Prostate gland (tissue), 2 donors: ENCODE data around the gene FRMD1.

Experiments used
- POLR2A ChIP-seq: fragments of 450-650 bp; IDR thresholded peaks from one replicate; pipeline ENCODE4 v1.6.1; 2016; ENCODE audit warnings: antibody characterized with exemption, mild to moderate bottlenecking
- TF ChIP-seq, protein P1 (sequence below), 4 experiments: fragments of 200-600 bp in 2 of 4; fragments of 450-650 bp in 2 of 4; sonication (generic) in 2 of 4; IDR thresholded peaks; 1 replicate in 3 of 4; 2 replicates in 1 of 4; pipeline ENCODE4 v1.5.1; 2016 to 2019; ENCODE audit warnings: antibody characterized with exemption in 4 of 4, mild to moderate bottlenecking in 2 of 4, moderate library complexity in 2 of 4

DNA sequence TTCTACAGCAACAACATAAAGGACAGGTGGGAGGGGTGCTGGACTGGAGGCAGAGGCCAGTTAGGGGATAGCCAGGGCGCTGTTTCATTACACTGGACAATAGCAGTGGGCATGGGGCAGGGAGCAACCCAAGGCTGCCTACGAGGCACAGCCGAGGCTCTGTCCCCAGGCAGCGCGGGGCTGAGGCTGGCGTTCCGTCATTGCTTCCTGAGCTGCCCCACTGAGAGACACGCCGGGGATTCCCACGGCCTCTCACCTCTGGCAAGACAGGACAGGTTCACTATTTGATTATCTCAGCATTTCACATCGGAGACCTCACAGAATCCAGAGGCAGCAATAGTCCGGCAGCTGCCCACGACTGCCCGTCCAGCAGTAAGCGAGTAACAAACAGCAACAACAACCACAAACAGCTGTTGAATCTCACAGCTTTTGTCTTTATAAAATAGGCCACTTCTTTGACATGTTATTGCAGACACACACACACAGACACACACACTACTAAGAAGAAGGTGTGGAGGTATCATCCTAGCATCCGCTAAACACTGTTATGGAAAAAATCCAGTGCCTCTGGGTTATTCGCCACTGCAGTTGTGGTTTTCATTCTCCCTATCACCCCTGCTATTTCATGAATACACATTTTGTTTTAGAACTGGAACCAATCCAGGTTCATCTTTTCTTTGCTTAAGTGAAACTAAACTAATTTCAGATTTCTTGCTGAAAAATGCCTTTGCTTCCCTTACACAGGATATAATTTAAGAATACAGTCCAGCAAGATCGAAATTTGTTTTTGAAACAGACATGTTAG, 62.1 kb downstream of the FRMD1 start:
- TF ChIP-seq POLR2A: no peak
- TF ChIP-seq, protein P1, sequence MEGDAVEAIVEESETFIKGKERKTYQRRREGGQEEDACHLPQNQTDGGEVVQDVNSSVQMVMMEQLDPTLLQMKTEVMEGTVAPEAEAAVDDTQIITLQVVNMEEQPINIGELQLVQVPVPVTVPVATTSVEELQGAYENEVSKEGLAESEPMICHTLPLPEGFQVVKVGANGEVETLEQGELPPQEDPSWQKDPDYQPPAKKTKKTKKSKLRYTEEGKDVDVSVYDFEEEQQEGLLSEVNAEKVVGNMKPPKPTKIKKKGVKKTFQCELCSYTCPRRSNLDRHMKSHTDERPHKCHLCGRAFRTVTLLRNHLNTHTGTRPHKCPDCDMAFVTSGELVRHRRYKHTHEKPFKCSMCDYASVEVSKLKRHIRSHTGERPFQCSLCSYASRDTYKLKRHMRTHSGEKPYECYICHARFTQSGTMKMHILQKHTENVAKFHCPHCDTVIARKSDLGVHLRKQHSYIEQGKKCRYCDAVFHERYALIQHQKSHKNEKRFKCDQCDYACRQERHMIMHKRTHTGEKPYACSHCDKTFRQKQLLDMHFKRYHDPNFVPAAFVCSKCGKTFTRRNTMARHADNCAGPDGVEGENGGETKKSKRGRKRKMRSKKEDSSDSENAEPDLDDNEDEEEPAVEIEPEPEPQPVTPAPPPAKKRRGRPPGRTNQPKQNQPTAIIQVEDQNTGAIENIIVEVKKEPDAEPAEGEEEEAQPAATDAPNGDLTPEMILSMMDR (IDR thresholded peaks at IDR 0.05): no peak
